Esophagus (tissue), 2 donors: Measurements from ENCODE around the gene IRF8. TPM values are rescaled to one million over a fixed set of nuclear protein-coding genes. Genes with fewer than 3 reads are reported as not detected.

ENCODE experiments used
- H3K27ac ChIP-seq, 2 donors: one replicate each; pipeline ENCODE4 v1.5.1; 2013; ENCODE audit warnings: low read depth in 2 of 2, mild to moderate bottlenecking in 2 of 2, inconsistent platforms in 1 of 2, low read length in 1 of 2, moderate library complexity in 1 of 2
- H3K27me3 ChIP-seq, 2 donors: one replicate each; pipeline ENCODE4 v1.6.1; 2013; ENCODE audit warnings: low read length in 2 of 2, control low read depth in 1 of 2, mild to moderate bottlenecking in 1 of 2; ENCODE audit not compliant: insufficient read depth in 2 of 2, control insufficient read depth in 1 of 2
- H3K36me3 ChIP-seq, 2 donors: one replicate each; pipeline ENCODE4 v1.6.1; 2013; ENCODE audit warnings: low read length in 1 of 2; ENCODE audit not compliant: control insufficient read depth in 2 of 2, insufficient read depth in 2 of 2
- H3K4me1 ChIP-seq, 2 donors: one replicate each; pipeline ENCODE4 v1.6.1; 2013; ENCODE audit warnings: low read length in 1 of 2; ENCODE audit not compliant: control insufficient read depth in 2 of 2, insufficient read depth in 2 of 2
- H3K4me3 ChIP-seq, 2 donors: one replicate each; pipeline ENCODE4 v1.5.1; 2013; ENCODE audit warnings: low read length in 2 of 2, mild to moderate bottlenecking in 2 of 2, low read depth in 1 of 2, moderate library complexity in 1 of 2
- H3K9me3 ChIP-seq, 2 donors: one replicate each; pipeline ENCODE4 v1.6.1; 2013; ENCODE audit warnings: mild to moderate bottlenecking in 2 of 2, low read depth in 1 of 2, low read length in 1 of 2, moderate library complexity in 1 of 2; ENCODE audit not compliant: control insufficient read depth in 2 of 2, insufficient read depth in 1 of 2
- WGBS, 2 donors: extraction: QIAGEN DNeasy Blood & Tissue Kit; methylation state at CpG; one replicate each; pipeline ENCODE4 v1.1.7; 2013; 5-methylcytosine and 5-hydroxymethylcytosine counted together
- polyA plus RNA-seq, 2 donors: library from polyadenylated mRNA; stranded (reverse); fragments of 200-250 nt; gene quantifications; one replicate each; pipeline ENCODE4 v1.2.3, GENCODE V29; 2013
- donor health status: healthy with polysubstance abuse.
- donor health status: Bipolar disorder and iron deficiency.

The IRF8 gene
- polyA plus RNA-seq, 2 donors: 0.53 to 0.96 TPM

GRCh38 chr16:85970738-85971137, 71.8 kb downstream of the IRF8 start:
- 72 to 78% methylated on average over 3 of the region's 3 CpGs for WGBS, 2 donors
- Histone ChIP-seq H3K4me1 (no peaks in the 10 kb centered on the region), H3K9me3 (no peaks in the 10 kb centered on the region), H3K4me3 (no peak overlapping the region), H3K27me3 (no peaks in the 10 kb centered on the region), H3K27ac (no peak overlapping the region), H3K36me3 (no peaks in the 10 kb centered on the region)

Other genes starting within 250 kb of the IRF8 start
- gene GINS2, start 210.2 kb upstream of the IRF8 start, polyA plus RNA-seq: 1 to 10 TPM; 3.2 to 6.6 TPM
- gene C16orf74, start 148.1 kb upstream of the IRF8 start, polyA plus RNA-seq: 10 to 100 TPM in 1 of 2 donors, 1 to 10 TPM in 1; 9.7 to 19.0 TPM
- gene EMC8, start 99.6 kb upstream of the IRF8 start, polyA plus RNA-seq: 10 to 100 TPM in 1 of 2 donors, 1 to 10 TPM in 1; 6.2 to 15.1 TPM
- 1,000 to 10,000 TPM in 1 of 2 donors, 100 to 1,000 TPM in 1; 884 to 1,078 TPM for gene COX4I1, start 99.5 kb upstream of the IRF8 start, polyA plus RNA-seq